T-cell (primary cell): ENCODE data around the gene CRTAC1. TPM values are rescaled to one million over a fixed set of nuclear protein-coding genes. Genes with fewer than 3 reads are reported as not detected.

Experiments used
- ATAC-seq, 4 experiments: fragments of 200-7000 bp in 3 of 4; fragments of 150-1000 bp in 1 of 4; cut with Tn5 transposase; replicated peaks in 1 of 4; 1 replicate in 3 of 4; 2 replicates in 1 of 4; pipeline ENCODE4 v1.10.0; 2021; ENCODE audit warnings: moderate library complexity in 3 of 4, mild to moderate bottlenecking in 2 of 4, moderate number of reproducible peaks in 1 of 4
- CTCF ChIA-PET, 2 donors: fragments of 300-600 bp; sonication (Branson Sonifier 250); formaldehyde crosslinking; loops; one replicate each; lab custom pipeline; 2022; ENCODE audit warnings: antibody characterized with exemption in 2 of 2; lab: Charles Lee
- POLR2A ChIA-PET, 2 donors: fragments of 300-600 bp; sonication (Branson Sonifier 250); formaldehyde crosslinking; loops; one replicate each; lab custom pipeline; 2022; ENCODE audit warnings: antibody characterized with exemption in 2 of 2; lab: Charles Lee
- DNase-seq, 35 experiments: peaks; one replicate each; pipeline versions ENCODE4 v3.0.0 to v3.0.0-alpha.2; 2013 to 2023
- H3K27ac ChIP-seq: one replicate; pipeline ENCODE4 v1.5.1; 2013; ENCODE audit warnings: low read length
- H3K27me3 ChIP-seq, 2 experiments: replicated peaks in 1 of 2; 1 replicate in 1 of 2; 2 replicates in 1 of 2; pipeline versions ENCODE4 v1.6.1 to v1.7.0; 2013; ENCODE audit warnings: low read length in 1 of 2, mixed read lengths in 1 of 2; ENCODE audit not compliant: control insufficient read depth in 2 of 2, insufficient read depth in 2 of 2; ENCODE audit errors: extremely low read depth in 1 of 2
- H3K36me3 ChIP-seq, 2 donors: 1 replicate in 1 of 2; 2 replicates in 1 of 2; pipeline versions ENCODE4 v1.6.1 to v1.7.0; 2013; ENCODE audit warnings: low read length in 1 of 2; ENCODE audit not compliant: control insufficient read depth in 2 of 2, insufficient read depth in 1 of 2; ENCODE audit errors: extremely low read depth in 1 of 2
- H3K4me1 ChIP-seq, 2 experiments: 1 replicate in 1 of 2; 2 replicates in 1 of 2; pipeline versions ENCODE4 v1.6.1 to v1.7.0; 2013; ENCODE audit warnings: low read length in 2 of 2, mixed read lengths in 1 of 2; ENCODE audit not compliant: insufficient read depth in 2 of 2, control insufficient read depth in 1 of 2; ENCODE audit errors: extremely low read depth in 1 of 2
- H3K4me3 ChIP-seq, 2 donors: 1 replicate in 1 of 2; 2 replicates in 1 of 2; pipeline versions ENCODE4 v1.5.1 to v1.7.0; 2013; ENCODE audit warnings: mild to moderate bottlenecking in 2 of 2, low read length in 1 of 2, moderate library complexity in 1 of 2; ENCODE audit not compliant: control insufficient read depth in 1 of 2; ENCODE audit errors: extremely low read depth in 1 of 2
- H3K9me3 ChIP-seq: 2 replicates; pipeline ENCODE4 v1.7.0; 2013
- H3K27ac Mint-ChIP-seq, 2 donors: one replicate each; pipeline ENCODE4 v1.8.0; 2020 to 2021; ENCODE audit warnings: mild to moderate bottlenecking in 2 of 2, mixed read lengths in 2 of 2
- H3K27me3 Mint-ChIP-seq, 2 donors: one replicate each; pipeline ENCODE4 v1.8.0; 2021 to 2022; ENCODE audit warnings: mixed read lengths in 2 of 2
- H3K36me3 Mint-ChIP-seq: one replicate; pipeline ENCODE4 v1.8.0; 2021; ENCODE audit warnings: mixed read lengths
- H3K4me1 Mint-ChIP-seq, 3 donors: one replicate each; pipeline ENCODE4 v1.8.0; 2020 to 2022; ENCODE audit warnings: mixed read lengths in 3 of 3, mild to moderate bottlenecking in 1 of 3
- H3K4me3 Mint-ChIP-seq, 3 donors: one replicate each; pipeline ENCODE4 v1.8.0; 2020 to 2022; ENCODE audit warnings: mild to moderate bottlenecking in 3 of 3, mixed read lengths in 3 of 3, moderate library complexity in 3 of 3
- H3K9me3 Mint-ChIP-seq, 3 donors: one replicate each; pipeline ENCODE4 v1.8.0; 2020 to 2022; ENCODE audit warnings: mixed read lengths in 3 of 3
- WGBS: methylation state at CpG from one replicate; pipeline ENCODE4 v1.1.5; 2013; ENCODE audit warnings: missing lambda C conversion rate; ENCODE audit not compliant: insufficient coverage; 5-methylcytosine and 5-hydroxymethylcytosine counted together
- total RNA-seq, 35 experiments: library from RNA in 6 of 35; stranded (reverse) in 6 of 35; fragments of 120-200 nt in 1 of 35; gene quantifications; one replicate each; pipeline versions ENCODE4 v1.2.1 to v1.2.4 and lab custom pipeline; 2013 to 2026

Gene CRTAC1
- total RNA-seq, 5 donors from 2014 or later (not counting 1 experiment from before 2014, with no cell fraction given), result 0.20 to 0.22 TPM; not detected in 3

GRCh38 chr10:97901381-97901780, 129.0 kb downstream of the CRTAC1 start:
- H3K27ac Mint-ChIP-seq, result no peak overlapping the region
- WGBS, result 91% methylated on average over 8 of the region's 12 CpGs
- Histone ChIP-seq H3K4me1 (no peaks in the 10 kb centered on the region), H3K36me3 (no peaks in the 10 kb centered on the region), H3K27ac (no peak overlapping the region), H3K4me3 (no peak overlapping the region), H3K9me3 (no peaks in the 10 kb centered on the region), H3K27me3 (peaks cover 0 to 62% of the 10 kb centered on the region in 2 experiments)
- peaks cover 14 to 26% of the 10 kb centered on the region in 2 donors for H3K27me3 Mint-ChIP-seq
- H3K36me3 Mint-ChIP-seq, result no peaks in the 10 kb centered on the region
- DNase-seq (no peak), ATAC-seq (no peak)
- ChIA-PET CTCF (interaction anchor here in 1 of 2 donors (0.7 kb wide), 1 partner anchor 326 kb away, joined by 3 read pairs; no protein-coding TSS in a partner anchor), POLR2A (no interaction called here)
- H3K4me1 Mint-ChIP-seq, result no peaks in the 10 kb centered on the region
- no peak overlapping the region for H3K4me3 Mint-ChIP-seq
- H3K9me3 Mint-ChIP-seq, result no peaks in the 10 kb centered on the region

GRCh38 chr10:97898429-97898828, 132.0 kb downstream of the CRTAC1 start:
- Histone ChIP-seq H3K27me3 (peaks cover 0 to 50% of the 10 kb centered on the region in 2 experiments), H3K27ac (no peak overlapping the region), H3K4me1 (no peaks in the 10 kb centered on the region), H3K36me3 (no peaks in the 10 kb centered on the region), H3K9me3 (no peaks in the 10 kb centered on the region), H3K4me3 (no peak overlapping the region)
- DNase-seq, result no peak
- Mint-ChIP-seq H3K4me3 (no peak overlapping the region), H3K9me3 (no peaks in the 10 kb centered on the region), H3K27me3 (peaks cover 5 to 16% of the 10 kb centered on the region in 2 donors), H3K4me1 (no peaks in the 10 kb centered on the region), H3K27ac (no peak overlapping the region), H3K36me3 (no peaks in the 10 kb centered on the region)
- no peak for ATAC-seq
- CTCF ChIA-PET, result no interaction called here
- POLR2A ChIA-PET, result no interaction called here
- 53% methylated on average over 3 of the region's 4 CpGs for WGBS

GRCh38 chr10:97896756-97897358, 133.6 kb downstream of the CRTAC1 start:
- H3K4me1 ChIP-seq, result no peaks in the 10 kb centered on the region
- H3K4me3 Mint-ChIP-seq, result no peak overlapping the region
- H3K9me3 ChIP-seq, result no peaks in the 10 kb centered on the region
- H3K27ac ChIP-seq, result no peak overlapping the region
- peaks cover 5 to 12% of the 10 kb centered on the region in 2 donors for H3K27me3 Mint-ChIP-seq
- H3K36me3 ChIP-seq, result no peaks in the 10 kb centered on the region
- ChIA-PET POLR2A (no interaction called here), CTCF (no interaction called here)
- H3K4me1 Mint-ChIP-seq, result no peaks in the 10 kb centered on the region
- H3K4me3 ChIP-seq, result no peak overlapping the region
- no peak overlapping the region for H3K27ac Mint-ChIP-seq
- H3K27me3 ChIP-seq, result peaks cover 0 to 44% of the 10 kb centered on the region in 2 experiments
- no peak for DNase-seq
- H3K36me3 Mint-ChIP-seq, result no peaks in the 10 kb centered on the region
- no peaks in the 10 kb centered on the region for H3K9me3 Mint-ChIP-seq
- WGBS, result 78% methylated on average over 10 of the region's 13 CpGs
- ATAC-seq, result peak in 1 of 4 experiments; percentile 4

- H3K27me3 Mint-ChIP-seq, result peaks cover 0 to 7% of the 10 kb centered on the region in 2 donors
- H3K4me3 Mint-ChIP-seq, result no peak overlapping the region
- H3K36me3 Mint-ChIP-seq, result no peaks in the 10 kb centered on the region
- Histone ChIP-seq H3K4me3 (no peak overlapping the region), H3K27ac (no peak overlapping the region), H3K9me3 (no peaks in the 10 kb centered on the region), H3K27me3 (peaks cover 0 to 43% of the 10 kb centered on the region in 2 experiments), H3K4me1 (no peaks in the 10 kb centered on the region), H3K36me3 (no peaks in the 10 kb centered on the region)
- DNase-seq (no peak), ATAC-seq (no peak)
- no peaks in the 10 kb centered on the region for H3K9me3 Mint-ChIP-seq
- ChIA-PET CTCF (no interaction called here), POLR2A (no interaction called here)
- H3K27ac Mint-ChIP-seq, result no peak overlapping the region
- no peaks in the 10 kb centered on the region for H3K4me1 Mint-ChIP-seq
- WGBS, result 64% methylated on average over 8 of the region's 9 CpGs
Measured at GRCh38 chr10:97895915-97896314, 134.5 kb downstream of the CRTAC1 start.

DNA sequence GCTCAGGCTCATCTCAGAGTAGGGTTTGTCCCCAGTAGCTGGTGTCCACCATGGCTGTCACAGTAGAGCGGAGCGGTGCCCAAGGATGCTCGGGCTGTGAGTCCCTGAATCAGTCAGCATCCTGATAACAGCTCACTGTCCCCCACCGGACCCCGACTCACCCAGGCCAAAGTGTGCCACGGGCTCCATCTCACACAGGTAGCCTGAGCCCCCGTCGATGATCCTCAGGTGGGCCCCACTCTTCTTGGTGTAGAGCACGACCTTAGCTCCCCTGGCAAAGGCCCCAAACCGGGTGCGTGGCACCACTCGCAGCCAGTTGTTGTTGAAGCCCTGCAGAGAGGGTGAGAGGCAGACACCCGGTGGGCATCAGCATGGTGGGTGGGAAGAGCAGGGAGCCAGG, 135.3 kb downstream of the CRTAC1 start:
- DNase-seq (no peak), ATAC-seq (no peak)
- Histone ChIP-seq H3K27ac (no peak overlapping the region), H3K4me1 (no peaks in the 10 kb centered on the region), H3K9me3 (no peaks in the 10 kb centered on the region), H3K4me3 (no peak overlapping the region), H3K36me3 (no peaks in the 10 kb centered on the region), H3K27me3 (peaks cover 0 to 43% of the 10 kb centered on the region in 2 experiments)
- 79% methylated on average over 13 of the region's 13 CpGs for WGBS
- H3K36me3 Mint-ChIP-seq, result no peaks in the 10 kb centered on the region
- H3K4me3 Mint-ChIP-seq, result no peak overlapping the region
- CTCF ChIA-PET, result interaction anchor here in 1 of 2 donors (0.5 kb wide), 1 partner anchor 223 kb away, joined by 3 read pairs; no protein-coding TSS in a partner anchor
- H3K27me3 Mint-ChIP-seq, result peaks cover 0 to 7% of the 10 kb centered on the region in 2 donors
- no peak overlapping the region for H3K27ac Mint-ChIP-seq
- no peaks in the 10 kb centered on the region for H3K4me1 Mint-ChIP-seq
- POLR2A ChIA-PET, result no interaction called here
- no peaks in the 10 kb centered on the region for H3K9me3 Mint-ChIP-seq

GRCh38 chr10:97894092-97894491, 136.3 kb downstream of the CRTAC1 start:
- Histone ChIP-seq H3K4me3 (no peak overlapping the region), H3K27me3 (peaks cover 0 to 48% of the 10 kb centered on the region in 2 experiments), H3K4me1 (no peaks in the 10 kb centered on the region), H3K36me3 (no peaks in the 10 kb centered on the region), H3K9me3 (no peaks in the 10 kb centered on the region), H3K27ac (no peak overlapping the region)
- WGBS, result no CpG with 5 or more reads among the region's 3 CpGs
- CTCF ChIA-PET, result interaction anchor here in 1 of 2 donors (0.6 kb wide), 1 partner anchor 32 kb away, joined by 3 read pairs; no protein-coding TSS in a partner anchor
- H3K27me3 Mint-ChIP-seq, result peaks cover 0 to 7% of the 10 kb centered on the region in 2 donors
- no peak overlapping the region for H3K27ac Mint-ChIP-seq
- POLR2A ChIA-PET, result interaction anchor here in 1 of 2 donors (0.7 kb wide), 1 partner anchor 54 kb away, joined by 9 read pairs; no protein-coding TSS in a partner anchor
- ATAC-seq, result no peak
- no peaks in the 10 kb centered on the region for H3K36me3 Mint-ChIP-seq
- H3K4me3 Mint-ChIP-seq, result no peak overlapping the region
- DNase-seq, result no peak
- no peaks in the 10 kb centered on the region for H3K9me3 Mint-ChIP-seq
- no peaks in the 10 kb centered on the region for H3K4me1 Mint-ChIP-seq
